ENCODE results near the gene FARS2.

FARS2 gene

GRCh38 chr6:5378331-5378730 is 117.0 kb downstream of the FARS2 start:
- Mint-ChIP-seq H3K27me3 (ENCODE audit: low read depth) (no peaks in the 10 kb centered on the region), H3K27ac (no peak overlapping the region), H3K4me3 (no peak overlapping the region), H3K4me1 (no peaks in the 10 kb centered on the region), H3K36me3 (ENCODE audit: low read depth) (peaks cover 4% of the 10 kb centered on the region), H3K9me3 (no peaks in the 10 kb centered on the region)
- no peak for TF ChIP-seq CTCF (IDR thresholded peaks at IDR 0.05; ENCODE audit: unreplicated experiment in 3 of 3)

GRCh38 chr6:5379647-5380242 is 118.4 kb downstream of the FARS2 start:
- no peak overlapping the region for H3K27ac Mint-ChIP-seq
- no peak overlapping the region for H3K4me3 Mint-ChIP-seq
- no peaks in the 10 kb centered on the region for H3K27me3 Mint-ChIP-seq (ENCODE audit: low read depth)
- H3K4me1 Mint-ChIP-seq = no peaks in the 10 kb centered on the region
- TF ChIP-seq CTCF (IDR thresholded peaks at IDR 0.05; ENCODE audit: unreplicated experiment in 3 of 3) = peak in 1 of 3 experiments; percentile 10
- H3K36me3 Mint-ChIP-seq (ENCODE audit: low read depth) = peaks cover 4% of the 10 kb centered on the region
- no peaks in the 10 kb centered on the region for H3K9me3 Mint-ChIP-seq

DNA sequence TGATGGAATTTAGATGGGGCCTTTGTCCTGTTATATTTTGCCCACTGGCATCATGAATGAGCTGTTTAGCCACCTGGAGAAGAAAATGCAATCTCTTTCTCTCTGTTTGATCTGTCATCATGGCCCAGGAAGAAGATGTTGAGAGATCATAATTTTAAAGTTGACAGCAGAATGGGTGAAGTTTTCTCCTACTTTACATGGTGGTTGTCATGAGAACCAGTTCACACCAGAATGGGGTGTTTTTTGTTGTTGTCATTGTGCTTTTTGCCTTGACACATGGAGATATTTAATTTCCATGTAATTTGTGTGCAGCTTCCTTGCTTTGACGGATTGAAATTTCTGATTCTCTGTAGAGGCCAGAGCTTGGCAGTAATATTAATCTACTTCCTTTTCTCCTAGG is 122.5 kb downstream of the FARS2 start:
- no peak overlapping the region for H3K4me3 Mint-ChIP-seq
- no peak for TF ChIP-seq CTCF (IDR thresholded peaks at IDR 0.05; ENCODE audit: unreplicated experiment in 3 of 3)
- H3K4me1 Mint-ChIP-seq = no peaks in the 10 kb centered on the region
- H3K36me3 Mint-ChIP-seq (ENCODE audit: low read depth) = peaks cover 4% of the 10 kb centered on the region
- no peak overlapping the region for H3K27ac Mint-ChIP-seq
- H3K27me3 Mint-ChIP-seq (ENCODE audit: low read depth) = no peaks in the 10 kb centered on the region
- no peaks in the 10 kb centered on the region for H3K9me3 Mint-ChIP-seq

- no peak overlapping the region for H3K27ac Mint-ChIP-seq
- TF ChIP-seq CTCF (IDR thresholded peaks at IDR 0.05; ENCODE audit: unreplicated experiment in 3 of 3) = no peak
- H3K36me3 Mint-ChIP-seq (ENCODE audit: low read depth) = peaks cover 4% of the 10 kb centered on the region
- H3K27me3 Mint-ChIP-seq (ENCODE audit: low read depth) = no peaks in the 10 kb centered on the region
- H3K4me1 Mint-ChIP-seq = peaks cover 3% of the 10 kb centered on the region
- no peak overlapping the region for H3K4me3 Mint-ChIP-seq
- H3K9me3 Mint-ChIP-seq = no peaks in the 10 kb centered on the region
Measured at GRCh38 chr6:5384276-5384675, 123.0 kb downstream of the FARS2 start.

DNA sequence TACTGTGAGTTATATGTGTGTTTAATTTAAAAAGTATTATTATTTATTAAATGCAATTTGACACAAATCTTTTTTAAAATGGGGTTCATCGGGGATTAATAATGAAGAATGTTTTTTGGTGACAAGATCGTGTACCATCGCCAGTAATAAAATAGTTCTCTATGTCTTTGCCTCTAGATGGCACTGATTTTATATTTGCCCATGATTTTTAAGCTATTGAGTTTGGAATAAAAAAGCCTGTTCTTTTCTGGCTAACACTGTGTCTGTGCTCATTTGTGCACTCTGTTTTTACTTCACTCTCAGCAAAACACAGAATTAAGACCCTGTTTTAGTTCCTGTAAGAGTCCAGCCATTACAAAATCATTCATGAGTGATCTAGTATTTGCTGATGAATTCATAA is 127.0 kb downstream of the FARS2 start:
- Mint-ChIP-seq H3K27me3 (ENCODE audit: low read depth) (no peaks in the 10 kb centered on the region), H3K4me3 (no peak overlapping the region), H3K4me1 (peaks cover 5% of the 10 kb centered on the region), H3K36me3 (ENCODE audit: low read depth) (no peaks in the 10 kb centered on the region), H3K27ac (no peak overlapping the region), H3K9me3 (no peaks in the 10 kb centered on the region)
- TF ChIP-seq CTCF (IDR thresholded peaks at IDR 0.05; ENCODE audit: unreplicated experiment in 3 of 3) = no peak

DNA sequence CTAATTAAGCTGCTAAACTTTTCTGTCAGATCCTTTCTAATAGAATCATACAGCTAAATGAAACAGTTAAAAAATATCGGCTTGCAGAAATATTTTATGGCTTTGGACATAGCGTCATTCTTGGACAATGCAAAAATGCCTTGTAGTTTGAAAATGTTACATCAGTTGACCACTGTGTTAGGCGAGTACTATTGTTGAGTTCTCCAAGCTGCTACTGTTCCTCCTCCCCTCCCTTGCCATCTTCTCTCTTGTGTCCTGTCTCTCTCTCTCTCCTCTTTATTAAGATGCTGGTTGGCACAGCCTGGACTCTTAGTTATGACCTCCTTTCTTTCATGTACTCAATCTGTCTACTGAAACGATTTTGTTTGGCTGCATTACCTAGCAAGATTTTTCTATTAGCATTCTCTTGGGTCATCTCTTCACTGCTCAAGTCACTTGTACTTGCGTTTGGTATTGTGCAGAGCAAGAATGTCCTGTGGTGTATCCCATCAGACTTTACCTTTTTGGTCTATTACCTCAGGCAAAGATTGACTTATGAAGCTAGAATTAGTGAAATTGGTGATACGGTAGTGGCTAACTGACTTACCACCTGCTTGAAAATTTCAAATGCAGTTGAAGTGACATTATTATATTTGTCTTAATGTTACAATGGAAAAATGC is 127.9 kb downstream of the FARS2 start:
- Mint-ChIP-seq H3K27me3 (ENCODE audit: low read depth) (no peaks in the 10 kb centered on the region), H3K4me1 (peaks cover 5% of the 10 kb centered on the region), H3K9me3 (no peaks in the 10 kb centered on the region), H3K36me3 (ENCODE audit: low read depth) (no peaks in the 10 kb centered on the region), H3K27ac (no peak overlapping the region), H3K4me3 (no peak overlapping the region)
- TF ChIP-seq CTCF (IDR thresholded peaks at IDR 0.05; ENCODE audit: unreplicated experiment in 3 of 3) = no peak
